IPS-NIHi7 (cell line): ENCODE data around the gene CST9.

Source experiments
- DNase-seq: peaks from one replicate; pipeline ENCODE4 v3.0.0; 2012; ENCODE audit warnings: mixed read lengths; ENCODE audit errors: extremely low spot score

Gene CST9

GRCh38 chr20:23605867-23606651 is at the start of gene CST9:
Gene CST9, minus strand, starts transcription at chr20:23605917. Its CDS starts 53 bp downstream, at chr20:23605864.
- DNase-seq = no peak

GRCh38 chr20:23654717-23655116 is 49.0 kb upstream of the CST9 start:
- DNase-seq = no peak

GRCh38 chr20:23654000-23654399 is 48.3 kb upstream of the CST9 start:
- DNase-seq = no peak

- DNase-seq = no peak
Observed at GRCh38 chr20:23653400-23653938, 47.8 kb upstream of the CST9 start.

GRCh38 chr20:23652926-23653325 is 47.2 kb upstream of the CST9 start:
- DNase-seq = no peak

- no peak for DNase-seq
Observed at GRCh38 chr20:23652371-23652770, 46.7 kb upstream of the CST9 start.

- no peak for DNase-seq
Observed at GRCh38 chr20:23651117-23651516, 45.4 kb upstream of the CST9 start.

- DNase-seq = no peak
Observed at GRCh38 chr20:23649830-23650417, 44.2 kb upstream of the CST9 start.

- DNase-seq = no peak
Observed at GRCh38 chr20:23649242-23649641, 43.5 kb upstream of the CST9 start.

GRCh38 chr20:23647346-23647745 is 41.6 kb upstream of the CST9 start:
- no peak for DNase-seq

GRCh38 chr20:23646106-23646873 is 40.6 kb upstream of the CST9 start:
- no peak for DNase-seq

GRCh38 chr20:23645575-23645974 is 39.9 kb upstream of the CST9 start:
- no peak for DNase-seq

GRCh38 chr20:23644164-23644563 is 38.4 kb upstream of the CST9 start:
- no peak for DNase-seq

GRCh38 chr20:23643659-23644058 is 37.9 kb upstream of the CST9 start:
- DNase-seq = no peak

- DNase-seq = no peak
Observed at GRCh38 chr20:23641936-23642751, 36.4 kb upstream of the CST9 start.

- DNase-seq = no peak
Observed at GRCh38 chr20:23640671-23641667, 35.3 kb upstream of the CST9 start.

- no peak for DNase-seq
Observed at GRCh38 chr20:23640018-23640601, 34.4 kb upstream of the CST9 start.

- DNase-seq = no peak
Observed at GRCh38 chr20:23639490-23639958, 33.8 kb upstream of the CST9 start.

GRCh38 chr20:23638309-23638708 is 32.6 kb upstream of the CST9 start:
- no peak for DNase-seq
